Activated CD8-positive, alpha-beta memory T cell treated with anti-CD3 and anti-CD28 coated beads, Interleukin-2, amount 50 U/mL, for 24 hours (primary cell): ENCODE data around the gene CLDN5.

ENCODE experiments used
- DNase-seq: peaks from one replicate; pipeline ENCODE4 v3.0.0-alpha.2; 2020; ENCODE audit errors: extremely low read depth

CLDN5 gene

DNA sequence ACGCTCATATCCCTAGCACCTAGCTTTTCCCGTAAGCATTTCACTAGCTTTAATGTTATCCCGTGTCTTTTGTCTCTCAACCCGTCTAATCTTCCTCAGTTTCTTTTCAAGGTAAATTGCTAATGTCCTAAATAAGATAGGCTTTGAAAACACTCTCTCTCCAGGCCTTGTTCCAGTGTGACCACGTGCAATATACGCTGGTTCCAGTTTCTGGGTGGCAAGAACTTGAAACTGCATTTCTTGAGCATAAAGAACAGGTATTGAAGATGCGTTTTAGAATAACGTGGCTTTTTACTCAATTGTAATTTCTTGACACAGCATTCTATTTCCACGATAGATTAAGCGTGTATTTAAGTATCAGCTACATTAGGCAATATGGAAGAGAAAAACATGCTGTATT is 43.4 kb downstream of the CLDN5 start:
- no peak for DNase-seq

DNA sequence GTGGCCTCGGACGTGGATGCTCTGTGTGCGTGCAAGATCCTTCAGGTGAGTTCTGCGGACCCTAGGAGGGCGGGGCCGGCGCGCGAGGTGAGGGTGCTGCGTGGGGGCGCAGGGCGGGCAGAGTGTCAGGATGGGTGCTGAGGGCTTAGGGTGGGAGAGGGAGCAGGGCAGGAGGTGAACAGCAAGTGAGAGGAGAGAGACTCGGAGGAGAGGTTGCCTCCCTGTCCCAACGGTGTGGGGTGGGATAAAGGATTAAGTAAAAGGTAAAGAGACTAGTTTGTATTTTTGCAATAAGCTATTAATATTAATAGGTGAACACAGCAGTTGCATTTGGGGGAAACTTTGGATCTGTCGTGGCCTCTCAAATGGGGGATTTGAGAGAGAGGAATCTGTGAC is 44.0 kb downstream of the CLDN5 start:
- no peak for DNase-seq

GRCh38 chr22:19479355-19480172 is 44.6 kb downstream of the CLDN5 start, which contains the start of gene CDC45:
CDC45 (plus strand) TSS chr22:19479920; CDS start chr22:19479969, 49 bp downstream.
- peak; percentile 88 for DNase-seq

- peak; percentile 36 for DNase-seq
These were observed 45.3 kb downstream of the CLDN5 start, which contains the start of gene UFD1 for GRCh38 chr22:19478901-19479354. UFD1 (minus strand) TSS chr22:19479193; CDS start chr22:19479085, 108 bp downstream.

- DNase-seq: no peak
These were observed 45.9 kb downstream of the CLDN5 start for GRCh38 chr22:19478045-19478900.

DNA sequence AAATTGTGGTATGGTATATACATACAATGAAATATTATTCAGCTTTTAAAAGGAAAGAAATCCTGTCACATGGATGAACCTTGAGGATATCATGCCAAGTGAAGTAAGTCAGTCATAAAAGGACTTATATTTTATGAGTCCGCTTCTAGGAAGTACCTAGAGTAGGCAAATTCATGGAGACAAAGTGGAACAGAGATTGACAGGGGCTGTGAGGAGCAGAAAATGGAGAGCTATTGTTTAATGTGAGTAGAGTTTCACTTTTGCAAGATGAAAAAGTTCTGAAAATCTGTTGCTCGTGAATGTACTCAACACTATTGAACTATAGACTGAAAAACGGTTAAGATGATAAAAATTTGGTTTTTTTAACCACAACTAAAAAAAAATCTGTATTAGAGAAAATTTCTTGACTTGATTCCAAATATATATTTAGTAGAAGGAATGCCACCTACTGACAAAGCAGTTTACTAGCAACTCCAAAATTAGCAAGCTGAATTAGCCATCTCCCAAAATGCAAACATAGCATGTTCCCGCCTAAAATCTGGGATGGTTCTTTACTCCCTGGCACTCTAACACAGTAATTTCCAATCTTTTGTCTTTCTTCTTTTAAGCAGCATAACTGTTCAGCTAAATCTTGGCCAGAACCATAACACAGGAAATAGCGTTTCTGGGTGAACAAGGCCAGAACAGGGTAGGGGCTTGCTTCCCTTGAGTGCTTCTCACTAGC is 46.7 kb downstream of the CLDN5 start:
- no peak for DNase-seq

DNA sequence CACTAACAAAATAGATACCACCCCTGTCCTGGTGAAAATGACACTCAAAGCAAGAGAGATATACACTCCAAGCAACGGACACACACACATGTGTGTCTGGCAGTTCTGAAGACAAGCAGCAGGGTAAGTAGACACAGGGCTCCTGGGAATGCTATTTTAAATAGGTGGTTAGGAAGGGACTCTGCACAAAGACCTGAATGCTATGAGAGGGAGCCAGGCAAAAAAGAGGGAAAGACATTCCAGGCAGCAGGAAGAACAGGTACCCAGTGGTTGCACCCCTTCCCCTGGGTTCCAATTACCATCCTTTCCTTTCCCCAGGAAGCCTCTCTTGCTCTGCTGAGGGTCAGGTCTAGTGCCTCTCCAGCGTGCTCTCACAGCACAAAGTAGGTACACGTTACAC is 48.2 kb downstream of the CLDN5 start:
- DNase-seq: no peak

- DNase-seq: no peak
These were observed 50.6 kb downstream of the CLDN5 start for GRCh38 chr22:19473578-19473977.
